Measurements from ENCODE around the gene PAX5. TPM values are rescaled to one million over a fixed set of nuclear protein-coding genes. Genes with fewer than 3 reads are reported as not detected.

Gene PAX5
- total and polyA plus RNA-seq, 2 of the 13 experiments (the other 11 are each of a cell fraction or from before 2014, with no cell fraction given) = not detected

- Histone ChIP-seq H3K27me3 (ENCODE audit: control insufficient read depth in 1 of 2, insufficient read depth in 2 of 2, low read length in 2 of 2) (peaks cover 4 to 48% of the 10 kb centered on the region in 2 experiments; a peak in 3 of 5 replicates), H3K4me1 (ENCODE audit: insufficient read depth, low read length) (no peaks in the 10 kb centered on the region), H3K27ac (ENCODE audit: extremely low read length, insufficient read depth, low read length) (no peak overlapping the region), H3K9ac (ENCODE audit: insufficient read depth, low read depth, low read length) (no peak overlapping the region), H3K9me3 (ENCODE audit: low read length) (no peaks in the 10 kb centered on the region), H4K20me1 (ENCODE audit: insufficient read depth, low read length) (no peaks in the 10 kb centered on the region), H3K4me3 (replicated peaks in 1 of 3; ENCODE audit: insufficient read depth in 1 of 3, low read depth in 2 of 3, low read length in 3 of 3) (no peak overlapping the region), H3K4me2 (ENCODE audit: low read depth, low read length) (no peak overlapping the region), H2AFZ (ENCODE audit: low read length) (no peak overlapping the region), H3K79me2 (ENCODE audit: insufficient read depth, low read length) (no peaks in the 10 kb centered on the region), H3K36me3 (replicated peaks in 1 of 2; ENCODE audit: control insufficient read depth in 1 of 2, insufficient read depth in 2 of 2, low read length in 2 of 2) (no peaks in the 10 kb centered on the region)
- no TSS peak for BruUV-seq (replicated peaks)
- ChIA-PET CTCF (ENCODE audit: low intra/inter-chr PET ratio, low total read pairs) (no interaction called here), POLR2A (no interaction called here)
- no peak for DNase-seq (ENCODE audit: low spot score)
- TF ChIP-seq PRDM15 (CRISPR knock-in tag; IDR thresholded peaks at IDR 0.05) = peak; percentile 95
- TF ChIP-seq ZNF274 (CRISPR knock-in tag; IDR thresholded peaks at IDR 0.05) = no peak
- ATAC-seq = no peak
- intact Hi-C loops (cut with micrococcal nuclease; ENCODE audit: unreplicated experiment) = no loop called here
- in situ Hi-C loops (cut with HindIII; ENCODE audit: extremely low pct_ligation_motif_present, low pct_unique_long_range_greater_than_20kb) = no loop called here
- FAIRE-seq = no peak
- WGBS (ENCODE audit: low lambda C conversion rate) = 30% methylated on average over 2 of the region's 2 CpGs
These were observed 136.6 kb downstream of the PAX5 start for GRCh38 chr9:36897478-36897877.

GRCh38 chr9:36897019-36897418, 137.0 kb downstream of the PAX5 start:
- ATAC-seq = peak; percentile 54
- no peak for FAIRE-seq
- intact Hi-C loops (cut with micrococcal nuclease; ENCODE audit: unreplicated experiment) = no loop called here
- Histone ChIP-seq H2AFZ (ENCODE audit: low read length) (no peak overlapping the region), H3K27me3 (ENCODE audit: control insufficient read depth in 1 of 2, insufficient read depth in 2 of 2, low read length in 2 of 2) (peaks cover 4 to 48% of the 10 kb centered on the region in 2 experiments; a peak in 3 of 5 replicates), H3K79me2 (ENCODE audit: insufficient read depth, low read length) (no peaks in the 10 kb centered on the region), H3K27ac (ENCODE audit: extremely low read length, insufficient read depth, low read length) (no peak overlapping the region), H3K4me2 (ENCODE audit: low read depth, low read length) (no peak overlapping the region), H4K20me1 (ENCODE audit: insufficient read depth, low read length) (no peaks in the 10 kb centered on the region), H3K4me1 (ENCODE audit: insufficient read depth, low read length) (no peaks in the 10 kb centered on the region), H3K9me3 (ENCODE audit: low read length) (no peaks in the 10 kb centered on the region), H3K4me3 (replicated peaks in 1 of 3; ENCODE audit: insufficient read depth in 1 of 3, low read depth in 2 of 3, low read length in 3 of 3) (no peak overlapping the region), H3K9ac (ENCODE audit: insufficient read depth, low read depth, low read length) (no peak overlapping the region), H3K36me3 (replicated peaks in 1 of 2; ENCODE audit: control insufficient read depth in 1 of 2, insufficient read depth in 2 of 2, low read length in 2 of 2) (no peaks in the 10 kb centered on the region)
- WGBS (ENCODE audit: low lambda C conversion rate) = 4% methylated on average over 7 of the region's 10 CpGs
- ChIA-PET CTCF (ENCODE audit: low intra/inter-chr PET ratio, low total read pairs) (no interaction called here), POLR2A (no interaction called here)
- TF ChIP-seq ZNF263 (CRISPR knock-in tag; IDR thresholded peaks at IDR 0.05) (peak; percentile 84), ZNF704 (CRISPR knock-in tag; IDR thresholded peaks at IDR 0.05; ENCODE audit: borderline replicate concordance) (no peak)
- no peak for DNase-seq (ENCODE audit: low spot score)
- no TSS peak for BruUV-seq (replicated peaks)
- in situ Hi-C loops (cut with HindIII; ENCODE audit: extremely low pct_ligation_motif_present, low pct_unique_long_range_greater_than_20kb) = no loop called here

Data from HepG2 (cell line).